Fibroblast of lung (primary cell): Measurements from ENCODE around the gene UQCRQ. TPM values are rescaled to one million over a fixed set of nuclear protein-coding genes. Genes with fewer than 3 reads are reported as not detected.

ENCODE experiments used
- DNase-seq, 2 donors: peaks; one replicate each; pipeline versions ENCODE4 v3.0.0 to v3.0.0-alpha.2; 2010; ENCODE audit warnings: low read depth in 2 of 2
- H2AFZ ChIP-seq: 2 replicates; pipeline ENCODE4 v1.5.1; 2012; ENCODE audit warnings: low read length, control low read depth, inconsistent platforms
- H3K27ac ChIP-seq: 2 replicates; pipeline ENCODE4 v1.5.1; 2011; ENCODE audit warnings: low read length, control low read depth; ENCODE audit not compliant: insufficient read depth
- H3K27me3 ChIP-seq: 2 replicates; pipeline ENCODE4 v1.5.1; 2011; ENCODE audit warnings: mild to moderate bottlenecking, low read length; ENCODE audit not compliant: control insufficient read depth, insufficient read depth
- H3K36me3 ChIP-seq: 2 replicates; pipeline ENCODE4 v1.5.1; 2011; ENCODE audit warnings: low read length; ENCODE audit not compliant: control insufficient read depth, insufficient read depth
- H3K4me1 ChIP-seq: 2 replicates; pipeline ENCODE4 v1.5.1; 2011; ENCODE audit warnings: low read length; ENCODE audit not compliant: control insufficient read depth, insufficient read depth; ENCODE audit errors: extremely low read depth
- H3K4me2 ChIP-seq: 2 replicates; pipeline ENCODE4 v1.5.1; 2011; ENCODE audit warnings: low read length, control low read depth; ENCODE audit not compliant: insufficient read depth; ENCODE audit errors: extremely low read depth
- H3K4me3 ChIP-seq, 4 experiments: fragments of 200-600 bp in 1 of 4; sonication (generic) in 1 of 4; replicated peaks in 1 of 4; 2 replicates each; pipeline ENCODE4 v1.5.1; 2011 to 2016; ENCODE audit warnings: low read length in 4 of 4, low read depth in 3 of 4, mild to moderate bottlenecking in 3 of 4, control low read depth in 2 of 4, inconsistent platforms in 1 of 4, mixed read lengths in 1 of 4; ENCODE audit not compliant: insufficient read depth in 1 of 4; ENCODE audit errors: control extremely low read depth in 1 of 4
- H3K79me2 ChIP-seq: 2 replicates; pipeline ENCODE4 v1.5.1; 2012; ENCODE audit warnings: mild to moderate bottlenecking, low read length, inconsistent platforms; ENCODE audit not compliant: control insufficient read depth, insufficient read depth
- H3K9ac ChIP-seq: 2 replicates; pipeline ENCODE4 v1.5.1; 2011; ENCODE audit warnings: mild to moderate bottlenecking, low read length, control low read depth; ENCODE audit not compliant: insufficient read depth
- H3K9me3 ChIP-seq: 2 replicates; pipeline ENCODE4 v1.5.1; 2012; ENCODE audit warnings: low read depth, low read length; ENCODE audit not compliant: control insufficient read depth, insufficient read depth
- H4K20me1 ChIP-seq: 2 replicates; pipeline ENCODE4 v1.5.1; 2011; ENCODE audit warnings: low read length; ENCODE audit not compliant: control insufficient read depth, insufficient read depth; ENCODE audit errors: extremely low read depth
- CTCF ChIP-seq, 2 donors: IDR thresholded peaks in 1 of 2; conservative IDR thresholded peaks in 1 of 2; 1 replicate in 1 of 2; 2 replicates in 1 of 2; pipeline ENCODE4 v1.5.1; 2011 to 2012; ENCODE audit warnings: low read length in 2 of 2, control low read depth in 1 of 2, inconsistent platforms in 1 of 2, low read depth in 1 of 2, mild to moderate bottlenecking in 1 of 2
- EZH2 ChIP-seq: IDR thresholded peaks from 2 replicates; pipeline ENCODE4 v1.5.1; 2012; ENCODE audit warnings: low read length, control low read depth, mild to moderate bottlenecking; ENCODE audit errors: missing control alignments
- polyA plus RNA-seq, 2 donors: library from polyadenylated mRNA; depleted of rRNA in 1 of 2; stranded (reverse) in 1 of 2; unstranded in 1 of 2; fragments of >200 nt; gene quantifications; 2 replicates each; pipeline ENCODE4 v1.2.1, GENCODE V29; 2011 to 2012; ENCODE audit warnings: missing spikeins in 1 of 2
- total RNA-seq: library from RNA; depleted of rRNA; stranded (reverse); fragments of >200 nt; gene quantifications from 2 replicates; pipeline ENCODE4 v1.2.1, GENCODE V29; 2014

Gene UQCRQ
- total and polyA plus RNA-seq, 2 donors (not counting 1 experiment from before 2014, with no cell fraction given) = 112 to 157 TPM

GRCh38 chr5:132870801-132871200 lies 4.4 kb downstream of the UQCRQ start:
- peaks cover 3% of the 10 kb centered on the region for H3K4me1 ChIP-seq
- H3K27ac ChIP-seq = no peak overlapping the region
- H4K20me1 ChIP-seq = no peaks in the 10 kb centered on the region
- no peak overlapping the region for H3K9ac ChIP-seq
- no peaks in the 10 kb centered on the region for H3K9me3 ChIP-seq
- TF ChIP-seq CTCF (conservative IDR thresholded peaks at IDR 0.05 in 1 of 2, IDR thresholded peaks at IDR 0.05 in 1 of 2; ENCODE audit: low read depth in 1 of 2, low read length in 2 of 2) (no peak), EZH2 (no peak)
- no peak for DNase-seq
- H3K4me3 ChIP-seq = no peak overlapping the region
- peaks cover 14% of the 10 kb centered on the region for H3K79me2 ChIP-seq
- H3K4me2 ChIP-seq = no peak overlapping the region
- no peak overlapping the region for H2AFZ ChIP-seq
- peaks cover 9% of the 10 kb centered on the region for H3K36me3 ChIP-seq
- H3K27me3 ChIP-seq = no peaks in the 10 kb centered on the region

- no peaks in the 10 kb centered on the region for H3K9me3 ChIP-seq
- TF ChIP-seq EZH2 (no peak), CTCF (conservative IDR thresholded peaks at IDR 0.05 in 1 of 2, IDR thresholded peaks at IDR 0.05 in 1 of 2; ENCODE audit: low read depth in 1 of 2, low read length in 2 of 2) (no peak)
- H3K36me3 ChIP-seq = peaks cover 9% of the 10 kb centered on the region
- no peak overlapping the region for H3K9ac ChIP-seq
- H3K27me3 ChIP-seq = no peaks in the 10 kb centered on the region
- H3K79me2 ChIP-seq = peaks cover 12% of the 10 kb centered on the region
- no peak overlapping the region for H2AFZ ChIP-seq
- H3K4me3 ChIP-seq = no peak overlapping the region
- no peak for DNase-seq
- no peak overlapping the region for H3K27ac ChIP-seq
- no peak overlapping the region for H3K4me2 ChIP-seq
- no peaks in the 10 kb centered on the region for H4K20me1 ChIP-seq
- H3K4me1 ChIP-seq = peaks cover 5% of the 10 kb centered on the region
These were observed 5.2 kb downstream of the UQCRQ start for GRCh38 chr5:132871459-132872284.

- no peak overlapping the region for H3K4me2 ChIP-seq
- DNase-seq = no peak
- H2AFZ ChIP-seq = no peak overlapping the region
- H4K20me1 ChIP-seq = no peaks in the 10 kb centered on the region
- no peaks in the 10 kb centered on the region for H3K27me3 ChIP-seq
- H3K27ac ChIP-seq = no peak overlapping the region
- H3K36me3 ChIP-seq = peaks cover 10% of the 10 kb centered on the region
- H3K4me1 ChIP-seq = peaks cover 5% of the 10 kb centered on the region
- no peak overlapping the region for H3K4me3 ChIP-seq
- no peaks in the 10 kb centered on the region for H3K9me3 ChIP-seq
- H3K9ac ChIP-seq = no peak overlapping the region
- no peak for TF ChIP-seq CTCF (conservative IDR thresholded peaks at IDR 0.05 in 1 of 2, IDR thresholded peaks at IDR 0.05 in 1 of 2; ENCODE audit: low read depth in 1 of 2, low read length in 2 of 2)
- TF ChIP-seq EZH2 = no peak
- H3K79me2 ChIP-seq = peaks cover 1% of the 10 kb centered on the region
These were observed 6.3 kb downstream of the UQCRQ start for GRCh38 chr5:132872788-132873118.
